ENCODE data around the gene EIF3D.

Gene EIF3D

DNA sequence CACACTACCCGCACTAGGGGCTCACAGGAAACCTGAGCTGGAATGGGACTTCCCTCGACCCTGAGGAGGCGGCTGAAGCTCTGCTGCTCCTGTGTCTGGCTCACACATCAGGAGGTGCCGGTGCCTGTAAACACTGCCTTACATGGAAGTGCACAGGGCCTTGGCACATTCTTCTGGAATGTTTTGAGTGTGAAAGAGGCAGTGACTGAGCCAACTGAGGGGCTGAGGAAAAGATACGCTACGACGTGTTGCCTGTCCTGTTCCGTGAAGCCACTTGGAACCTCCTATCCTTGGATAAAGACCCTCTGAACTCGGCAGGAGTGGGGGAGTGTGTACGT, 58.0 kb downstream of the EIF3D start:
- WGBS, result 67% methylated on average over 10 of the region's 10 CpGs
- no peak overlapping the region for H2BK120ac ChIP-seq (ENCODE audit: low read depth, low read length)
- peak overlapping the region; percentile 94 for H2AK5ac ChIP-seq (ENCODE audit: low read length, severe bottlenecking)
- no peak overlapping the region for H2BK5ac ChIP-seq (ENCODE audit: low read depth, low read length, poor library complexity, severe bottlenecking)
- H3K4me3 ChIP-seq (ENCODE audit: insufficient read depth in 1 of 2, low read depth in 1 of 2, low read length in 2 of 2), result no peak overlapping the region
- peak overlapping the region in 1 of 2 experiments; percentile 25 for H3K23ac ChIP-seq (ENCODE audit: low read length in 2 of 2)
- no peak overlapping the region for H2BK15ac ChIP-seq (ENCODE audit: low read depth, poor library complexity, severe bottlenecking)
- H3K9ac ChIP-seq (ENCODE audit: low read length), result no peak overlapping the region
- H2AFZ ChIP-seq (ENCODE audit: low read depth, low read length), result no peak overlapping the region
- peaks cover 39 to 55% of the 10 kb centered on the region in 2 experiments for H3K36me3 ChIP-seq (ENCODE audit: control insufficient read depth in 1 of 2, insufficient read depth in 2 of 2, low read depth in 1 of 2, low read length in 2 of 2)
- H3K9me3 ChIP-seq (ENCODE audit: control insufficient read depth, low read length), result no peaks in the 10 kb centered on the region
- H3K4me1 ChIP-seq (ENCODE audit: control insufficient read depth, insufficient read depth, low read depth, low read length), result peaks cover 44% of the 10 kb centered on the region
- H3K4me2 ChIP-seq (ENCODE audit: low read length, poor library complexity, severe bottlenecking), result no peak overlapping the region
- H3K18ac ChIP-seq (ENCODE audit: low read depth in 1 of 2, low read length in 2 of 2), result no peak overlapping the region
- H4K91ac ChIP-seq (ENCODE audit: low read length), result peak overlapping the region; percentile 28
- H2BK12ac ChIP-seq (ENCODE audit: low read length in 2 of 2), result peak overlapping the region in 1 of 2 experiments; percentile 70
- peaks cover 14% of the 10 kb centered on the region for H3K79me1 ChIP-seq (replicated peaks; ENCODE audit: low read length, poor library complexity, severe bottlenecking)
- peak; percentile 51 for DNase-seq
- no peak overlapping the region for H3K14ac ChIP-seq (ENCODE audit: low read length in 2 of 2)
- no peak overlapping the region for H3K4ac ChIP-seq (ENCODE audit: low read depth in 1 of 2, low read length in 2 of 2)
- H3K27me3 ChIP-seq (ENCODE audit: control insufficient read depth in 1 of 2, insufficient read depth in 1 of 2, low read length in 2 of 2), result no peaks in the 10 kb centered on the region
- H3K27ac ChIP-seq (ENCODE audit: low read length, poor library complexity, severe bottlenecking), result peak overlapping the region; percentile 45
- H4K8ac ChIP-seq (ENCODE audit: low read length), result peak overlapping the region; percentile 0

DNA sequence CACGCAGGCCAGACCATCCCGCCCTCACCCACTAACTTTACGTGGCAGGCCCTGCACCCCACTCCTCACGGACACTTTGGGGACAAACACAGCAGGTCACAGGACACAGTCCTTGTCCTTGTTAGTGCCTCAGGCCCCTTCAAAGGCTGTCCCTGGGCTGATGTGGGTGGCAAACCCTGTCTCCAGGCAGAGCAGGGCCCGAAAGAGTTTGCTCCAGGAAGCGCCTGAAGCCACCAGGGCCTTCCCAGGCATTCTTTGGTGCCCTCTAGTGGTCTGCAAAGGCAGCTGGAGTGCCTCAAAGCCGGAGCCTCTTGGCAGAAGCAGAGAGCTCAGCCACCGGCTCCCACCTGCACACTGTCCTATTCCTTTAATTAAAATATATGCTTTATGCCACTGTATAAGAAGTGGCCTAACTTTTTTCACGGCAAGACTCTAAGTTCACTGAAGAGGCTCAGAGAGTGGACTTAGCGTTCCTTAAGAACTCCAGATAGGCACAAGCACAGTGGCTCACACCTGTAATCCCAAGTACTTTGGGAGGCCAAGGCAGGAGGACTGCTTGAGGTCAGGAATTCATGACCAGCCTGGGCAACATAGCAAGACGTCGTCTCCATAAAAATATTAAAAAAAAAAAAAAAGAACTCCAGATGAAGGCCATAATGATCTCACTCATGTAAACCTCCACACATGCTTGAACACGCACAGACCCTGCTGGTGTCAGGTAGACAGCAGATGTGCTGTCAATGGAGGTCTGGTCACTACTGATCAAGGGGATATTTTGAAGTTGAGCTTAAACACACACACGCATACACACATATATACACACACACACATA, 58.6 kb downstream of the EIF3D start:
- peak; percentile 90 for DNase-seq
- 48% methylated on average over 10 of the region's 14 CpGs for WGBS

DNA sequence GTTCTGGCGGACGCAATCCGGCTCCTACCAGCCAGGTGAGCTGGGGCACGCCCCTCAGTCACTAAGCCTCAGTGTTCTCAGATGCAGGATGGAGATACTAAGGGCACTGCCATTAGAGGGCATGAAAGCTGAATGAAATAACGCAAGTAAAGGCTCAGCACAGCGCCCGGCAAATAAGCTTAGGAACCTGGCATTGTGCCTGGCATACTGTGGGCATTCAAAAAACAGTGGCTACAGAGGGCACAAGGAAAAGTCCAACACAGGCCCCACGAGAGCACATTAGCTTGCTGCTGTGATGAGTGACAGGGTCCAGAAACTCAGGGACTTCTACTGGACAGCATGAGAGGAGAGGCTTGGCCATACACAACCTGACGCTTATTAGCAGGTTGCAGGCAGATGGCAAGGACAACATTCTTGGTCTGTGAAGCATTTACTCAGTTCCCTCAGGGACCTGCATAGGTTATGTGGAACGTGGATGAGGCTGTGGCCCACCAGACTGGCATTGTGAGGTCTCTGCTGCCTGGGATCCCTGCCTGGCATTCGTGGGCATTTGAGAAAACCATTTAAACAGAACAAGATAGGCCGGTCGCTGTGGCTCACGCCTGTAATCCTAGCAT, 59.8 kb downstream of the EIF3D start:
- Histone ChIP-seq H3K9ac (ENCODE audit: low read length) (no peak overlapping the region), H3K79me1 (replicated peaks; ENCODE audit: low read length, poor library complexity, severe bottlenecking) (peaks cover 10% of the 10 kb centered on the region), H3K9me3 (ENCODE audit: control insufficient read depth, low read length) (no peaks in the 10 kb centered on the region), H2BK120ac (ENCODE audit: low read depth, low read length) (peak overlapping the region; percentile 0), H3K18ac (ENCODE audit: low read depth in 1 of 2, low read length in 2 of 2) (peak overlapping the region; percentile 29 to 72), H2AFZ (ENCODE audit: low read depth, low read length) (no peak overlapping the region), H3K27ac (ENCODE audit: low read length, poor library complexity, severe bottlenecking) (peak overlapping the region; percentile 33), H2BK15ac (ENCODE audit: low read depth, poor library complexity, severe bottlenecking) (peak overlapping the region; percentile 17), H3K14ac (ENCODE audit: low read length in 2 of 2) (peak overlapping the region in 1 of 2 experiments; percentile 44), H3K36me3 (ENCODE audit: control insufficient read depth in 1 of 2, insufficient read depth in 2 of 2, low read depth in 1 of 2, low read length in 2 of 2) (peaks cover 24 to 39% of the 10 kb centered on the region in 2 experiments), H3K4me3 (ENCODE audit: insufficient read depth in 1 of 2, low read depth in 1 of 2, low read length in 2 of 2) (no peak overlapping the region), H2BK5ac (ENCODE audit: low read depth, low read length, poor library complexity, severe bottlenecking) (peak overlapping the region; percentile 46), H4K8ac (ENCODE audit: low read length) (no peak overlapping the region), H3K23ac (ENCODE audit: low read length in 2 of 2) (no peak overlapping the region), H4K91ac (ENCODE audit: low read length) (peak overlapping the region; percentile 48), H3K4me1 (ENCODE audit: control insufficient read depth, insufficient read depth, low read depth, low read length) (peaks cover 56% of the 10 kb centered on the region), H2BK12ac (ENCODE audit: low read length in 2 of 2) (peak overlapping the region; percentile 26 to 60), H3K4me2 (ENCODE audit: low read length, poor library complexity, severe bottlenecking) (no peak overlapping the region), H3K4ac (ENCODE audit: low read depth in 1 of 2, low read length in 2 of 2) (peak overlapping the region; percentile 42 to 64), H2AK5ac (ENCODE audit: low read length, severe bottlenecking) (peak overlapping the region; percentile 21), H3K27me3 (ENCODE audit: control insufficient read depth in 1 of 2, insufficient read depth in 1 of 2, low read length in 2 of 2) (no peaks in the 10 kb centered on the region)
- no peak for DNase-seq
- 90% methylated on average over 14 of the region's 14 CpGs for WGBS

More for the DNA sequence above, 58.6 kb downstream of the EIF3D start:
- peaks cover 49% of the 10 kb centered on the region for H3K4me1 ChIP-seq (ENCODE audit: control insufficient read depth, insufficient read depth, low read depth, low read length)
- H2BK120ac ChIP-seq (ENCODE audit: low read depth, low read length), result no peak overlapping the region
- H2BK15ac ChIP-seq (ENCODE audit: low read depth, poor library complexity, severe bottlenecking), result no peak overlapping the region
- no peak overlapping the region for H3K23ac ChIP-seq (ENCODE audit: low read length in 2 of 2)
- H2BK5ac ChIP-seq (ENCODE audit: low read depth, low read length, poor library complexity, severe bottlenecking), result peak overlapping the region; percentile 34
- H3K27me3 ChIP-seq (ENCODE audit: control insufficient read depth in 1 of 2, insufficient read depth in 1 of 2, low read length in 2 of 2), result no peaks in the 10 kb centered on the region
- peaks cover 12% of the 10 kb centered on the region for H3K79me1 ChIP-seq (replicated peaks; ENCODE audit: low read length, poor library complexity, severe bottlenecking)
- no peaks in the 10 kb centered on the region for H3K9me3 ChIP-seq (ENCODE audit: control insufficient read depth, low read length)
- H2AFZ ChIP-seq (ENCODE audit: low read depth, low read length), result no peak overlapping the region
- peak overlapping the region; percentile 71 for H3K9ac ChIP-seq (ENCODE audit: low read length)
- H3K18ac ChIP-seq (ENCODE audit: low read depth in 1 of 2, low read length in 2 of 2), result peak overlapping the region; percentile 91 to 97
- peak overlapping the region; percentile 84 to 99 for H2BK12ac ChIP-seq (ENCODE audit: low read length in 2 of 2)
- peak overlapping the region; percentile 61 for H3K27ac ChIP-seq (ENCODE audit: low read length, poor library complexity, severe bottlenecking)
- H4K8ac ChIP-seq (ENCODE audit: low read length), result peak overlapping the region; percentile 99
- no peak overlapping the region for H3K4me3 ChIP-seq (ENCODE audit: insufficient read depth in 1 of 2, low read depth in 1 of 2, low read length in 2 of 2)
- peak overlapping the region; percentile 98 for H4K91ac ChIP-seq (ENCODE audit: low read length)
- no peak overlapping the region for H3K4me2 ChIP-seq (ENCODE audit: low read length, poor library complexity, severe bottlenecking)
- H3K36me3 ChIP-seq (ENCODE audit: control insufficient read depth in 1 of 2, insufficient read depth in 2 of 2, low read depth in 1 of 2, low read length in 2 of 2), result peaks cover 34 to 50% of the 10 kb centered on the region in 2 experiments
- H3K4ac ChIP-seq (ENCODE audit: low read depth in 1 of 2, low read length in 2 of 2), result peak overlapping the region; percentile 42 to 96
- peak overlapping the region in 1 of 2 experiments; percentile 99 for H3K14ac ChIP-seq (ENCODE audit: low read length in 2 of 2)
- H2AK5ac ChIP-seq (ENCODE audit: low read length, severe bottlenecking), result peak overlapping the region; percentile 94

DNA sequence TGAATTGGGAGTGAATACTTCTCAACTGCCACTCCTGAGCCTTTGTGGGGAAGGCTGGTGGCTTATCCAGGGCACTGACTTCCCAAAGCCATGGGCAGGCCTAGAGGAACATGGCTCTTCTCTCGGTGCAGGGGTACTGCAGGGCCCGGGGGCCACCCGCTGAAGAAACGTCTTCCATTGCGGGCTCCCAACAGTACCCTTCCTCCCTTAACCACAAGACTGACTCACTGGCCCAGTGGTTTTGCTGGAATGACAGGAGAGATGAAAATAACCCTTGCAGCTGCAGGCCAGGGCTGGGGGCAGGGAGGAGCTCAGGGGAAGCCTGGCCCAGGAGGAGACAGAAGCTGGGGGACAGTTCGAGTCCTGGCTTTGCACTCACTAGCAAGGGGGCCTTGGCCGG, 61.0 kb downstream of the EIF3D start:
- peak overlapping the region in 1 of 2 experiments; percentile 64 for H3K14ac ChIP-seq (ENCODE audit: low read length in 2 of 2)

More for the DNA sequence above, 61.0 kb downstream of the EIF3D start:
- peak overlapping the region; percentile 66 for H3K9ac ChIP-seq (ENCODE audit: low read length)
- H3K4me1 ChIP-seq (ENCODE audit: control insufficient read depth, insufficient read depth, low read depth, low read length), result peaks cover 67% of the 10 kb centered on the region
- H2BK15ac ChIP-seq (ENCODE audit: low read depth, poor library complexity, severe bottlenecking), result peak overlapping the region; percentile 31
- peaks cover 15 to 29% of the 10 kb centered on the region in 2 experiments for H3K36me3 ChIP-seq (ENCODE audit: control insufficient read depth in 1 of 2, insufficient read depth in 2 of 2, low read depth in 1 of 2, low read length in 2 of 2)
- H3K27ac ChIP-seq (ENCODE audit: low read length, poor library complexity, severe bottlenecking), result peak overlapping the region; percentile 90
- peak overlapping the region; percentile 90 to 95 for H3K4ac ChIP-seq (ENCODE audit: low read depth in 1 of 2, low read length in 2 of 2)
- H2AFZ ChIP-seq (ENCODE audit: low read depth, low read length), result no peak overlapping the region
- H2BK120ac ChIP-seq (ENCODE audit: low read depth, low read length), result peak overlapping the region; percentile 95
- no peaks in the 10 kb centered on the region for H3K9me3 ChIP-seq (ENCODE audit: control insufficient read depth, low read length)
- WGBS, result 2% methylated on average over 3 of the region's 7 CpGs
- peak overlapping the region; percentile 100 for H2AK5ac ChIP-seq (ENCODE audit: low read length, severe bottlenecking)
- H2BK5ac ChIP-seq (ENCODE audit: low read depth, low read length, poor library complexity, severe bottlenecking), result peak overlapping the region; percentile 94
- H4K8ac ChIP-seq (ENCODE audit: low read length), result peak overlapping the region; percentile 72
- peak overlapping the region in 1 of 2 experiments; percentile 28 for H3K23ac ChIP-seq (ENCODE audit: low read length in 2 of 2)
- peak overlapping the region; percentile 86 to 96 for H3K18ac ChIP-seq (ENCODE audit: low read depth in 1 of 2, low read length in 2 of 2)
- DNase-seq, result peak; percentile 98
- H3K4me2 ChIP-seq (ENCODE audit: low read length, poor library complexity, severe bottlenecking), result peak overlapping the region; percentile 7
- H2BK12ac ChIP-seq (ENCODE audit: low read length in 2 of 2), result peak overlapping the region; percentile 94
- H3K4me3 ChIP-seq (ENCODE audit: insufficient read depth in 1 of 2, low read depth in 1 of 2, low read length in 2 of 2), result peak overlapping the region in 1 of 2 experiments; percentile 49
- H3K27me3 ChIP-seq (ENCODE audit: control insufficient read depth in 1 of 2, insufficient read depth in 1 of 2, low read length in 2 of 2), result no peaks in the 10 kb centered on the region
- peaks cover 9% of the 10 kb centered on the region for H3K79me1 ChIP-seq (replicated peaks; ENCODE audit: low read length, poor library complexity, severe bottlenecking)
- H4K91ac ChIP-seq (ENCODE audit: low read length), result peak overlapping the region; percentile 99
